HuH-7.5 (cell line): ENCODE measurements around the gene EFNB1.

Experiments
- DNase-seq: peaks from one replicate; pipeline ENCODE4 v3.0.0; 2011; ENCODE audit warnings: low spot score

Gene EFNB1

GRCh38 chrX:68827848-68828624 lies 785 bp upstream of the EFNB1 start:
- DNase-seq: peak; percentile 43

- no peak for DNase-seq
Observed at GRCh38 chrX:68829582-68830418, 979 bp downstream of the EFNB1 start.

- no peak for DNase-seq
Observed at GRCh38 chrX:68830419-68831404, 1.9 kb downstream of the EFNB1 start.

DNA sequence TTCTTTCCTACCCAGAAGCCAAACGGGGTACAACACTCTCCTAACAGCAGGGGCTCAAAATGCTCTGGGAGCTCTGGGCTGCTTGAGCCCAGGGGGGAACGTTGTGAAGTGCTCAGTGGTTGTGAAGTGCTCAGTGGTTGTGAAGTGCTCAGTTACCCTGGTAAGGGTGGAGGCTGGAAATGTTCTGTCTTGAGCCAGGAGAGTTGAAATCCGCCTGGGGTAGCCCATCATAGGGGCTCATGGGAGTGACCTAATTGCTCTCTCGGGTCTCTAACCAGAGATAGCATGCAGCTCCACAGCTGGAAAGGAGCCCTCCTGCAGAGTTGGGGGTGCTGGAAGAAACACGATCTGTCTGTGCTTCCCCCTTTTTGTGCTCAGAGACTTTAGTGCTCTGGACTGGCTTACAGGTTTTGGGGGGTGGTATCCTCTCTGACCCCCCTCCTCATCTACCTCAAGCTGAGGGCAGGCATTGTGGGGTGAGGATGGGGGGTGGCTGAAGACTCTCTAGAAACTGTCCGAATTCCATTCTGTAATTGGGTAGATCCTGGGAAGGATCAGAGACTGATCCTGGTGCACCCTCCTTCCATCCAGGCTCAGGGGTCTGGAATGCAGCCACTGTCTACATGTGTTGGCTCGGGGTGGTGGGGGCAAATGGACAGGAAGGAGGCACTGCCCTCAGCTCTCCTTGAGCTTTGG lies 2.7 kb downstream of the EFNB1 start:
- DNase-seq: no peak

- no peak for DNase-seq
Observed at GRCh38 chrX:68832101-68832416, 3.2 kb downstream of the EFNB1 start.

DNA sequence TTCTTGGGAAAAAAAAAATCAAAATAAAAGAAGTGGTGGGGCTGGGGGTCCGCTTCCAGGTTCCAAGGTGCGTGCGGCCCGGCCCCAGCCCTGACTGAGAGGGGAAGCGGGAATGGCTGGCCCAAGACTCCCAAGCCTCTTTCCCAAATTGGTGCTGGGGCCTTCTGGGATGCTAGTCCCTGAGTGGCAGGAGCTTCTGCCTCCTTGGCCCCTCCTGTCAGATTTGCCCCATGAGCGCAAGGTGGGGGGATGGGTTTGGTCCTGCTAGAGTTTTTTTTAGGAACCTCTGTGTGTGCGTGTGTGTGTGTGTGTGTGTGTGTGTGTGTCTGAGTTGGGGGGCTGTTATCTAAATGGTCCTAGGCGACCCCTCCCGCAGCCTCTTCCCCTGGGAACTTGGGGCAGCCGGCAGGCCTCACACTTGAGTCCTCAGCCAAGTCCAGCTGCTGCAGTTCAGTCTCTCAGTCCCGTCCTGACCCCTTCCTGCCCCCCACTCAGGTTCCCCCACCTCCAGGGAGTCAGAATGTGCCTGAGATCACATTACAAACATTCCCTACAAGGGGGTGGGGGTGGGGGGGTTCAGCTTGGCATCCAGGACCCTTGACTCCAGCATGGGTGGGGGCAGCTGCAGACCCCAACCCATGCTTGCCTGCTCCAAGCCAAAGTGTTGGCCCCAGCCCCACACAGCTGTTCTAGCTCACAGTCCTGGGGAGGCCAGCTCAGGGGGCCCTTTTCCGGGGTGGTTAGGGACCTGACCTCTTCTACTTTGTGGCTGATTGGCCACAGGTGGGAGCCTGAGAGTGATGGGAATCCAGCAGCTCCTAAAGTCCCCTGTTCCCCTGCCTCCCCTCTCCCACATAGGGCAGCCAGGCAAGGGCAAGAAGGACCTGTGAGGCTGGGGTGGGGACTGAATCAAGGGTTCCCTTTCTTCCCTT lies 4.0 kb downstream of the EFNB1 start:
- no peak for DNase-seq

- no peak for DNase-seq
Observed at GRCh38 chrX:68833448-68833805, 4.6 kb downstream of the EFNB1 start.

DNA sequence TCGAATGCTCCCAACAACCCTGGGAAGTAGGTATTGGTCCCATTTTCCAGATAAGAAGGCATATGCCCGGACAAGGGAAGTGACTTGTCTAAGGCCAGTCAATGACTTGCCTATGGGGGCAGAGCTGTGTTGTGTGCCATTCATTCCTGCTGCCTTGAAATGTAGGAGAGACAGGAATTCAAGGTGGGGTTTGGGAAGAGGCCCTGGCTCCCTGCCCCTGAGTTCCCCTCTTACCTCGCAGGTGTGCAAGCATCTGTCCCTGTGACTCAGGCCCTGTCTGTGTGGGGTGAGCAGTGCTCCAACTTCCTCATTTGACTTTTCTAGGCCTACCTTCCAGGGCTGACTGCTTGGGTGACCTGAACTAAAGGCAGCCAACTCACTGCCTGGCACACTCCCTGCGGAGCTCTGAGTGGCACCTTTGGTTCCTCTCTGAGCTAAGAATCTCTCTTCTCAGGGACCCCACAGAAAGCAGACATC lies 5.1 kb downstream of the EFNB1 start:
- DNase-seq: no peak

GRCh38 chrX:68834371-68835103 lies 5.7 kb downstream of the EFNB1 start:
- DNase-seq: no peak

DNA sequence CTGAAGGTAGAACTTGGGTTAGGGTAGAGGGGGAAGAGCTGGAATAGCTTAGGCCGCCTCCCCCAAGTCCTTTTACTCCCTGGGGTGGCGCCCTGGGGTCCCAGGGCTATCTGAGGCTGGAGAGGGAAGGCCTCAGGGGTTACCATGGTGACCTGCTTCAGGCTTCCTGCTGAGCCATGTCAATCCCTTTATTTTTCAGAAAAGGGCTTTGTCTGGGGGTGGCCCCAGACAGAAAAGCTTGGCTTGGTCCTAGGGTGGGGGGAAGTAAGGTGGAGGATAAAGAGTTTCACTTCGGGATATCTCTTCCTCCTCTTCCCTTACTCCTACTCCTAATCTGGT lies 6.3 kb downstream of the EFNB1 start:
- DNase-seq: no peak

- no peak for DNase-seq
Observed at GRCh38 chrX:68835468-68835867, 6.6 kb downstream of the EFNB1 start.

DNA sequence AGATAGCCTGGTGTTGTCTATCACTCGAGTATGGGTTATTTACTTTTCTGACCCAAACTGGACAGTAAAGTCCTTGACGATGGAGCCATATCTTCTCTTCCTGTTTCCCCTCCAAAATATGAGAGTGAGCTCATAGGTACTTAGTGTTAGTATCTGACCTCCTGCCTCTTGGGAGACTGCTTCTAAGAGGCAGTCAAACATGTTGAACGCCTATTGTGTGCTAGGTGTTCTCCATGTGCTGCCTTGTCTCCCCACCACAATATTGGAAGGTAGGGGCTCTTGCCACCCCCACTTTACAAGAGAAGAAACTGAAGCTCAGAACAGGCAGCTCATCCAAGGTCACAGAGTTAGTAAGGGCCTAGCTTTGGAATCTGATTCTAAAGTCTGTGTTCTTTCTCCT lies 8.3 kb downstream of the EFNB1 start:
- no peak for DNase-seq

GRCh38 chrX:68838571-68838910 lies 9.7 kb downstream of the EFNB1 start:
- DNase-seq: no peak

GRCh38 chrX:68839771-68840170 lies 10.9 kb downstream of the EFNB1 start:
- DNase-seq: no peak

- no peak for DNase-seq
Observed at GRCh38 chrX:68840256-68840655, 11.4 kb downstream of the EFNB1 start.

DNA sequence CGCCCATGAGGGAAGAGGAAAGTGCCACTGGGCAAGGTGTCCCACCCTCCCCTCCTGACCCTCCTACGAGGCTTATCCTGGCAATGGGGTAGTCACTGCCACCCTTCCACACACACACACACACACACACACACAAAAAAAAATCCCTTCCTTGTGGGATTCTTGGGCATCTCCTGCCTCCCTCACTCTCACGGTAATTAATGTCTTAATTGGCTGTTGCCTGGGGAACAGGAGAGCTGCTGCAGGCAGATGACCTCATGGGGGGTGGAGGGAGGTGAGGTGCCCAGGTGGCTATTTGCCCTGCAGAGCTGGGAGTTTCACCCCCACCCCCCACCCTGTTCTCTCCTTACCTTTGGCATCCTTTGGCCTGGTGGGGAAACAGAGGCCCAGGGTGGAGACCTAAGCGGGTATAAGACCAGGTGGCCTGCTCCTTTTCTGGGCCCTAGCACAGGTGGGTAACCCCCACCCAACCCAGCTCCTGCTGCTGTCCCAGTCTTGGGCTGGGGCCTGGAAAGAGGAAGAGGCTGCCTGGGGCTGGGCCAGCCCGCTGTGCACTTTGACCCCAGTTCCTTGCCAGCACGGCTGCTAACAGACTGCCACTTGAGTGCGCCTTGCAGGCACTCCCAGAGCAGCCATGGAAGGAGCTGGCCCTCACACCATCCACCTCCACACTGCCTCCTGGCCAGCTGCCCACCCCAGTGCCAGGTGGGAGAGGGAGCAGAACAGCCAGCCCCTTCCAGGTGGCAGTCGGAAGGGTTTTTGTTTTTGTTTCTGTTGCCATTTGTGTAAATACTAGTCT lies 12.6 kb downstream of the EFNB1 start:
- DNase-seq: no peak

DNA sequence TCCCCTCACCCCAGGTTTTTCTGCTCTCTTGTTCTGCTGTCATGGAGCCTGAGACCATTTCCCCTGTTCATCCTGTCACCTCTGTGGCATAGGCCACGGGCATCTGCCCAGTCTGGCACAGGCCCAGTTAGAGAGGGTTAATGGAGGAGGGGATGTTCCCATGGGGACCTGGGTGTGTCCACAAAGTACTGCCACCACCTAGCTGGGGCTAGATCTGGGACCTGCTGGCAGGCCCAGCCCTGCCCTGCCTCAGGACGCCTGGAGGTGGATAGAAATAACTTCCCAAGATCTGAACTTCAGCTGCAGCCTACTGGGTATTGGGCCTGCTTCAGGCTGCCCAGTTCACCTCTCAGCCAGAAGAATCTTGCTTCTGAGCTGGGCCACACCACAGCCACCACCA lies 13.5 kb downstream of the EFNB1 start:
- no peak for DNase-seq

DNA sequence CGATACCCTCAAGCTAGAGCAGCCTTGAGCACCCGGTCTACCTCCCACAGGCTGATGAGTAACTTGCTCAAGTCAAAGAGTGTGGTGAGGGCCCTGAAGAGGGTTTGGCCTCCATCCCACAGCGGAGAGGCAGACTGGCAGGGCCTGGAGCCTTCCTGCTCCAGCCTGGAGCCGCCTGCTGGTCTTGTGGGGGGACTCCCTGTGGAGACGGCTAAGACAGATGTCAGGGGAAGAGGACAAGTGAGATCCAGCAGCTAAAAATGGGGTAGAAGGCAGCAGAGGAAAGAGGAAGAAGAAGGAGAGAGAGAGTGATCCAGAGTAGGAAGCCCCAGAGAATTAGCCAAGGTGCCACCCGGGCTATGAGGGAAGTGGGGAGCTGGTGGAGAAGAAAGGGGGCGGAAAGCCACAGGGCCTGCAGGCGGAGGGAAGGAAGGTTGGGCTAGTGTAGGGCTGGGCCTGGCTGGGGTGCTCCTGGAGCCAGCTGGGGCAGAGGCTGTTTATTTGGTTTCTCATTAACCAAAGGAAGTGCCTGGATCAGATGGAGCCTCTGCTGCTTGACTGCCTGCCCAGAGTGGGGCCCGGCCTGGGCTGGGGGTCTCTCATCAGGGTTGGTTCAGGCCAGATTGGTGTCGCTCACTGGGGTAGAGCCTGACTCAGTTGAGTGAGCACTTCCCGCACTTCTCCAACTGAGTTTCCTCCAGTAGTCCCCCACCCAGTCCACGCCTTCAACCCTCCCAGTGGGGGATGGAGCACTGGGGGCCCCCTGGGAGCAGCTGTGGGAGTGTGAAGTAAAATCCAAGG lies 14.2 kb downstream of the EFNB1 start:
- DNase-seq: no peak
